ENCODE measurements around the gene USP38.
A peak's percentile ranks its signal among the peaks of the same experiment; 100 is the strongest.
"Not testable (repeated sequence)": the region's sequence is repeated elsewhere in the genome, so short reads cannot be mapped to it uniquely, and the experiment has no call there.

USP38 gene

GRCh38 chr4:143184503-143185252 is at the start of gene USP38:
Gene USP38, plus strand, starts transcription at chr4:143184917. Its CDS starts 534 bp downstream, at chr4:143185451.
- DNase-seq (ENCODE audit: low read depth in 1 of 2, low spot score in 1 of 2), result peak; percentile 79 to 86

- DNase-seq (ENCODE audit: low read depth in 1 of 2, low spot score in 1 of 2), result no peak
Observed at GRCh38 chr4:143135358-143135757, 49.4 kb upstream of the USP38 start.

- DNase-seq (ENCODE audit: low read depth in 1 of 2, low spot score in 1 of 2), result no peak
Observed at GRCh38 chr4:143140696-143141095, 44.0 kb upstream of the USP38 start.

- no peak for DNase-seq (ENCODE audit: low read depth in 1 of 2, low spot score in 1 of 2)
Observed at GRCh38 chr4:143148521-143148920, 36.2 kb upstream of the USP38 start.

- no peak for DNase-seq (ENCODE audit: low read depth in 1 of 2, low spot score in 1 of 2)
Observed at GRCh38 chr4:143156853-143157252, 27.9 kb upstream of the USP38 start.

GRCh38 chr4:143163614-143164013 is 21.1 kb upstream of the USP38 start:
- DNase-seq (ENCODE audit: low read depth in 1 of 2, low spot score in 1 of 2), result no peak

GRCh38 chr4:143166722-143167121 is 18.0 kb upstream of the USP38 start:
- DNase-seq (ENCODE audit: low read depth in 1 of 2, low spot score in 1 of 2), result not testable (repeated sequence)

- DNase-seq (ENCODE audit: low read depth in 1 of 2, low spot score in 1 of 2), result no peak
Observed at GRCh38 chr4:143178923-143179322, 5.8 kb upstream of the USP38 start.

GRCh38 chr4:143183513-143184216 is 1.1 kb upstream of the USP38 start:
- no peak for DNase-seq (ENCODE audit: low read depth in 1 of 2, low spot score in 1 of 2)

- DNase-seq (ENCODE audit: low read depth in 1 of 2, low spot score in 1 of 2), result no peak
Observed at GRCh38 chr4:143184217-143184502, 557 bp upstream of the USP38 start.

GRCh38 chr4:143185253-143186107 is 763 bp downstream of the USP38 start:
- peak in 1 of 2 donors; percentile 7 for DNase-seq (ENCODE audit: low read depth in 1 of 2, low spot score in 1 of 2)

- DNase-seq (ENCODE audit: low read depth in 1 of 2, low spot score in 1 of 2), result no peak
Observed at GRCh38 chr4:143186212-143186611, 1.5 kb downstream of the USP38 start.

- DNase-seq (ENCODE audit: low read depth in 1 of 2, low spot score in 1 of 2), result no peak
Observed at GRCh38 chr4:143186649-143187048, 1.9 kb downstream of the USP38 start.

GRCh38 chr4:143188136-143189088 is 3.7 kb downstream of the USP38 start:
- DNase-seq (ENCODE audit: low read depth in 1 of 2, low spot score in 1 of 2), result no peak

- DNase-seq (ENCODE audit: low read depth in 1 of 2, low spot score in 1 of 2), result no peak
Observed at GRCh38 chr4:143189528-143189927, 4.8 kb downstream of the USP38 start.

- no peak for DNase-seq (ENCODE audit: low read depth in 1 of 2, low spot score in 1 of 2)
Observed at GRCh38 chr4:143195581-143195980, 10.9 kb downstream of the USP38 start.

GRCh38 chr4:143196323-143196722 is 11.6 kb downstream of the USP38 start:
- no peak for DNase-seq (ENCODE audit: low read depth in 1 of 2, low spot score in 1 of 2)

GRCh38 chr4:143199503-143199902 is 14.8 kb downstream of the USP38 start:
- no peak for DNase-seq (ENCODE audit: low read depth in 1 of 2, low spot score in 1 of 2)

GRCh38 chr4:143202824-143203223 is 18.1 kb downstream of the USP38 start:
- DNase-seq (ENCODE audit: low read depth in 1 of 2, low spot score in 1 of 2), result no peak

GRCh38 chr4:143203577-143203976 is 18.9 kb downstream of the USP38 start:
- DNase-seq (ENCODE audit: low read depth in 1 of 2, low spot score in 1 of 2), result no peak

GRCh38 chr4:143207555-143207954 is 22.8 kb downstream of the USP38 start:
- DNase-seq (ENCODE audit: low read depth in 1 of 2, low spot score in 1 of 2), result no peak
